Right lobe of liver (tissue), 4 donors: Measurements from ENCODE around the gene LRMDA.

ENCODE experiments used
- CTCF ChIP-seq, 4 donors: fragments of 200-600 bp in 3 of 4; fragments of 450-650 bp in 1 of 4; IDR thresholded peaks; one replicate each; pipeline versions ENCODE4 v1.5.1 to v1.8.0; 2016 to 2022; ENCODE audit warnings: antibody characterized with exemption in 4 of 4, mild to moderate bottlenecking in 2 of 4
- POLR2A ChIP-seq: fragments of 450-650 bp; IDR thresholded peaks from one replicate; pipeline ENCODE4 v1.6.1; 2017; ENCODE audit warnings: antibody characterized with exemption, mild to moderate bottlenecking
- donor health status: DM: no; HTN: no; CAD: no.
- donor health status: DM: no; HTN: no; CAD: no.
- donor health status: DM: no; HTN: yes; CAD: no.

DNA sequence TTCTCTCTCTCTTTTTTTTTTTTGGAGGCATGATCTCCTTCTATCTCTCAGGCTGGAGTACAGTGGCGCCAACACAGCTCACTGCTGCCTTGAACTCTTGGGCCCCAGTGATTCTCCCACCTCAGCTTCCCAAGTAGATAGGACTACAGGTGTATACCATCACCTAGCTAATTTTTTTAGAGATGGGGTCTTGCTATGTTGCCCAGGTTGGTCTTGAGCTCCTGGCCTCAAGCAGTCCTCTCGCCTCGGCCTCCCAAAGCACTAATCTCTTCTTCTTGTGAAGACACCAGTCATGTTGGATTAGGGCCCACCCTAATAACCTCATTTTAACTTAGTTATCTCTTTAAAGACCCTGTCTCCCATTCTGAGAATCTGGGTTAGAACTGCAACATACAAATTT, 45.6 kb downstream of the LRMDA start:
- TF ChIP-seq CTCF (IDR thresholded peaks at IDR 0.05) (no peak), POLR2A (no peak)
